ENCODE measurements around the gene HEMGN.

GRCh38 chr9:97958812-97959511, 21.0 kb upstream of the HEMGN start:
- TF ChIP-seq, protein P1, sequence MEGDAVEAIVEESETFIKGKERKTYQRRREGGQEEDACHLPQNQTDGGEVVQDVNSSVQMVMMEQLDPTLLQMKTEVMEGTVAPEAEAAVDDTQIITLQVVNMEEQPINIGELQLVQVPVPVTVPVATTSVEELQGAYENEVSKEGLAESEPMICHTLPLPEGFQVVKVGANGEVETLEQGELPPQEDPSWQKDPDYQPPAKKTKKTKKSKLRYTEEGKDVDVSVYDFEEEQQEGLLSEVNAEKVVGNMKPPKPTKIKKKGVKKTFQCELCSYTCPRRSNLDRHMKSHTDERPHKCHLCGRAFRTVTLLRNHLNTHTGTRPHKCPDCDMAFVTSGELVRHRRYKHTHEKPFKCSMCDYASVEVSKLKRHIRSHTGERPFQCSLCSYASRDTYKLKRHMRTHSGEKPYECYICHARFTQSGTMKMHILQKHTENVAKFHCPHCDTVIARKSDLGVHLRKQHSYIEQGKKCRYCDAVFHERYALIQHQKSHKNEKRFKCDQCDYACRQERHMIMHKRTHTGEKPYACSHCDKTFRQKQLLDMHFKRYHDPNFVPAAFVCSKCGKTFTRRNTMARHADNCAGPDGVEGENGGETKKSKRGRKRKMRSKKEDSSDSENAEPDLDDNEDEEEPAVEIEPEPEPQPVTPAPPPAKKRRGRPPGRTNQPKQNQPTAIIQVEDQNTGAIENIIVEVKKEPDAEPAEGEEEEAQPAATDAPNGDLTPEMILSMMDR (IDR thresholded peaks at IDR 0.05): no peak
- TF ChIP-seq POLR2A (IDR thresholded peaks at IDR 0.05): no peak
